HEK293 (cell line): ENCODE data around the gene TLCD3B.
A peak's percentile ranks its signal among the peaks of the same experiment; 100 is the strongest.

Experiments used
- EGR2 ChIP-seq: fragments of 450-650 bp; formaldehyde crosslinking; IDR thresholded peaks from 2 replicates; pipeline ENCODE4 v1.5.1; 2016; ENCODE audit warnings: low read depth, missing biosample characterization, missing genetic modification characterization
- GFI1B ChIP-seq: fragments of 450-650 bp; formaldehyde crosslinking; IDR thresholded peaks from 2 replicates; pipeline ENCODE4 v1.5.1; 2016; ENCODE audit warnings: missing biosample characterization, missing genetic modification characterization
- REPIN1 ChIP-seq: fragments of 450-650 bp; formaldehyde crosslinking; IDR thresholded peaks from 2 replicates; pipeline ENCODE4 v1.5.1; 2017; ENCODE audit warnings: missing biosample characterization, missing genetic modification characterization, low read depth
- SCRT2 ChIP-seq: fragments of 450-650 bp; formaldehyde crosslinking; IDR thresholded peaks from 2 replicates; pipeline ENCODE4 v1.5.1; 2016; ENCODE audit warnings: missing biosample characterization, missing genetic modification characterization
- SP2 ChIP-seq: fragments of 450-650 bp; formaldehyde crosslinking; IDR thresholded peaks from 2 replicates; pipeline ENCODE4 v1.5.1; 2016; ENCODE audit warnings: missing biosample characterization, missing genetic modification characterization
- ZBTB17 ChIP-seq: fragments of 450-650 bp; formaldehyde crosslinking; IDR thresholded peaks from 2 replicates; pipeline ENCODE4 v1.5.1; 2016; ENCODE audit warnings: missing biosample characterization, missing genetic modification characterization
- ZBTB26 ChIP-seq: fragments of 450-650 bp; formaldehyde crosslinking; optimal IDR thresholded peaks from 2 replicates; pipeline ENCODE3; 2016; ENCODE audit warnings: missing biosample characterization, mild to moderate bottlenecking, missing genetic modification characterization
- ZEB2 ChIP-seq: fragments of 450-650 bp; formaldehyde crosslinking; IDR thresholded peaks from 2 replicates; pipeline ENCODE4 v1.5.1; 2016; ENCODE audit warnings: missing biosample characterization, missing genetic modification characterization
- ZNF221 ChIP-seq: fragments of 450-650 bp; formaldehyde crosslinking; IDR thresholded peaks from 2 replicates; pipeline ENCODE4 v1.5.1; 2017; ENCODE audit warnings: missing biosample characterization, missing genetic modification characterization, borderline replicate concordance
- ZNF239 ChIP-seq: fragments of 450-650 bp; formaldehyde crosslinking; IDR thresholded peaks from 2 replicates; pipeline ENCODE4 v1.5.1; 2016; ENCODE audit warnings: missing biosample characterization, missing genetic modification characterization
- ZNF280C ChIP-seq: fragments of 450-650 bp; formaldehyde crosslinking; IDR thresholded peaks from 2 replicates; pipeline ENCODE4 v1.5.1; 2016; ENCODE audit warnings: missing biosample characterization, missing genetic modification characterization
- ZNF350 ChIP-seq: fragments of 450-650 bp; formaldehyde crosslinking; IDR thresholded peaks from 2 replicates; pipeline ENCODE4 v1.5.0; 2017; ENCODE audit warnings: missing biosample characterization, mild to moderate bottlenecking, missing genetic modification characterization
- ZNF354C ChIP-seq: fragments of 450-650 bp; formaldehyde crosslinking; IDR thresholded peaks from 2 replicates; pipeline ENCODE4 v1.5.1; 2016; ENCODE audit warnings: missing biosample characterization, missing genetic modification characterization, low read depth, borderline replicate concordance
- ZNF391 ChIP-seq: fragments of 450-650 bp; formaldehyde crosslinking; IDR thresholded peaks from 2 replicates; pipeline ENCODE4 v1.5.1; 2016; ENCODE audit warnings: low read depth, missing biosample characterization, missing genetic modification characterization, borderline replicate concordance
- ZNF398 ChIP-seq: fragments of 450-650 bp; formaldehyde crosslinking; IDR thresholded peaks from 2 replicates; pipeline ENCODE4 v1.5.1; 2017; ENCODE audit warnings: missing biosample characterization, missing genetic modification characterization
- ZNF571 ChIP-seq: fragments of 450-650 bp; formaldehyde crosslinking; IDR thresholded peaks from 2 replicates; pipeline ENCODE4 v1.5.0; 2017; ENCODE audit warnings: missing biosample characterization, missing genetic modification characterization
- ZNF585B ChIP-seq: fragments of 450-650 bp; formaldehyde crosslinking; IDR thresholded peaks from 2 replicates; pipeline ENCODE4 v1.5.1; 2016; ENCODE audit warnings: missing biosample characterization, missing genetic modification characterization
- ZNF624 ChIP-seq: fragments of 450-650 bp; formaldehyde crosslinking; IDR thresholded peaks from 2 replicates; pipeline ENCODE4 v1.5.1; 2017; ENCODE audit warnings: missing biosample characterization, missing genetic modification characterization
- ZNF707 ChIP-seq: fragments of 450-650 bp; formaldehyde crosslinking; IDR thresholded peaks from 2 replicates; pipeline ENCODE4 v1.5.1; 2016; ENCODE audit warnings: missing biosample characterization, missing genetic modification characterization
- ZNF791 ChIP-seq: fragments of 450-650 bp; formaldehyde crosslinking; IDR thresholded peaks from 2 replicates; pipeline ENCODE4 v1.5.1; 2016; ENCODE audit warnings: missing biosample characterization, missing genetic modification characterization
- ZSCAN18 ChIP-seq: fragments of 450-650 bp; formaldehyde crosslinking; IDR thresholded peaks from 2 replicates; pipeline ENCODE4 v1.5.1; 2016; ENCODE audit warnings: missing biosample characterization, missing genetic modification characterization
- ZSCAN30 ChIP-seq: fragments of 450-650 bp; IDR thresholded peaks from 2 replicates; pipeline ENCODE4 v1.5.1; 2018; ENCODE audit warnings: missing biosample characterization, mild to moderate bottlenecking, missing genetic modification characterization, moderate library complexity
- TF ChIP-seq, protein P1 (sequence below): fragments of 450-650 bp; formaldehyde crosslinking; IDR thresholded peaks from 2 replicates; pipeline ENCODE4 v1.5.1; 2017; ENCODE audit warnings: missing biosample characterization, missing genetic modification characterization
- TF ChIP-seq, protein P2 (sequence below): fragments of 450-650 bp; formaldehyde crosslinking; IDR thresholded peaks from 2 replicates; pipeline ENCODE4 v1.5.1; 2016; ENCODE audit warnings: missing biosample characterization, missing genetic modification characterization
- TF ChIP-seq, protein P3 (sequence below): fragments of 450-650 bp; formaldehyde crosslinking; IDR thresholded peaks from 2 replicates; pipeline ENCODE4 v1.5.1; 2016; ENCODE audit warnings: missing biosample characterization, missing genetic modification characterization

TLCD3B gene

DNA sequence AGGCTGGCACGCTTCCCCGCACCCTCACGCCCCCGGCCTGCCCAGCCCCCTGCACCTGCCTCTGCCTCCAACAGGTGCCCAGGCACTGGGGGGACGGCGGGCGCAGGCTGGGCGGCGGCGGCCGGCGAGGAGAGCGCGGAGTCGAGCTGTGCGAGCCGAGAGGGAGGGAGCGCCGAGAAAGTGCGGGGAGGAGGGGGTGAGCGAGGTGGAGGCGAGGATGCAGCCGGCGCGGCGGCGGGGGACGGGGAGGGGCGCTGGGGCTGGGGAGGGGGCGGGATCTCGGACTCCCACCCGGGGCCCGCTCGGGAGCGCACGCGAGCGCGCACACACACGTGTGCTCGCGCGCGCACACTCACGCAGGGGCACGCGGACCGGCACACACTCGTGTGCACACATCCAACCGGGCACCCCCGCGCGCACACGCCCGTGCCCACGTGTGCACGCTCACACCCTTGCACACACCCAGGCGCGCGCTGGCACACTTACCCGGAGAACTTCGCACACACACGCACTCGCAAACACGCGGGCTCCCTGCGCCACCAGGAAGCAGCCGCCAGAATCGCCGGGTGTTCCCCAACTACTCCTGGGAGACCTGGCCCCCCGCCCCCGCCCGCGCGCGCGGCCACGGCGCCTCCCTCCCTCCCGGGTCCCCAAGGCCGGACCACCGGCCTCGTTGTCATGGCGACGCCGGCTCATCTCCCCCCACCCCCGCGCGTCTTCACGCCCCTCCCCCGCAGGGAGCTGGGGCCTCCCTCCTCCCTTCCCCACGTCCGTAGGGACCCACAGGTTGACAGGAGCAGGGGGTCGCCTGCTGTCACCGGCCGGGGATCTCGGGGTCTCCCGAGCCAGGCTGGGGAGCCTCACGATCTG, 20.0 kb downstream of the TLCD3B start, which contains the start of gene DOC2A (continued):
- no peak for TF ChIP-seq ZNF280C (tag by site-specific recombination)
- TF ChIP-seq ZNF571 = no peak
- TF ChIP-seq ZBTB26 (tag by site-specific recombination) = peak; percentile 100
- no peak for TF ChIP-seq ZNF624 (tag by site-specific recombination)
- TF ChIP-seq ZNF354C = no peak
- no peak for TF ChIP-seq REPIN1 (tag by site-specific recombination)
- TF ChIP-seq, protein P1, sequence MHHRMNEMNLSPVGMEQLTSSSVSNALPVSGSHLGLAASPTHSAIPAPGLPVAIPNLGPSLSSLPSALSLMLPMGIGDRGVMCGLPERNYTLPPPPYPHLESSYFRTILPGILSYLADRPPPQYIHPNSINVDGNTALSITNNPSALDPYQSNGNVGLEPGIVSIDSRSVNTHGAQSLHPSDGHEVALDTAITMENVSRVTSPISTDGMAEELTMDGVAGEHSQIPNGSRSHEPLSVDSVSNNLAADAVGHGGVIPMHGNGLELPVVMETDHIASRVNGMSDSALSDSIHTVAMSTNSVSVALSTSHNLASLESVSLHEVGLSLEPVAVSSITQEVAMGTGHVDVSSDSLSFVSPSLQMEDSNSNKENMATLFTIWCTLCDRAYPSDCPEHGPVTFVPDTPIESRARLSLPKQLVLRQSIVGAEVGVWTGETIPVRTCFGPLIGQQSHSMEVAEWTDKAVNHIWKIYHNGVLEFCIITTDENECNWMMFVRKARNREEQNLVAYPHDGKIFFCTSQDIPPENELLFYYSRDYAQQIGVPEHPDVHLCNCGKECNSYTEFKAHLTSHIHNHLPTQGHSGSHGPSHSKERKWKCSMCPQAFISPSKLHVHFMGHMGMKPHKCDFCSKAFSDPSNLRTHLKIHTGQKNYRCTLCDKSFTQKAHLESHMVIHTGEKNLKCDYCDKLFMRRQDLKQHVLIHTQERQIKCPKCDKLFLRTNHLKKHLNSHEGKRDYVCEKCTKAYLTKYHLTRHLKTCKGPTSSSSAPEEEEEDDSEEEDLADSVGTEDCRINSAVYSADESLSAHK (tag by site-specific recombination) = no peak
- TF ChIP-seq ZNF239 (tag by site-specific recombination) = no peak
- no peak for TF ChIP-seq ZNF791 (tag by site-specific recombination)
- TF ChIP-seq ZSCAN30 (tag by site-specific recombination) = no peak
- peak; percentile 96 for TF ChIP-seq ZNF398
- peak; percentile 99 for TF ChIP-seq ZBTB17 (tag by site-specific recombination)
- no peak for TF ChIP-seq ZNF707 (tag by site-specific recombination)
- TF ChIP-seq ZNF350 (tag by site-specific recombination) = no peak
- TF ChIP-seq, protein P2, sequence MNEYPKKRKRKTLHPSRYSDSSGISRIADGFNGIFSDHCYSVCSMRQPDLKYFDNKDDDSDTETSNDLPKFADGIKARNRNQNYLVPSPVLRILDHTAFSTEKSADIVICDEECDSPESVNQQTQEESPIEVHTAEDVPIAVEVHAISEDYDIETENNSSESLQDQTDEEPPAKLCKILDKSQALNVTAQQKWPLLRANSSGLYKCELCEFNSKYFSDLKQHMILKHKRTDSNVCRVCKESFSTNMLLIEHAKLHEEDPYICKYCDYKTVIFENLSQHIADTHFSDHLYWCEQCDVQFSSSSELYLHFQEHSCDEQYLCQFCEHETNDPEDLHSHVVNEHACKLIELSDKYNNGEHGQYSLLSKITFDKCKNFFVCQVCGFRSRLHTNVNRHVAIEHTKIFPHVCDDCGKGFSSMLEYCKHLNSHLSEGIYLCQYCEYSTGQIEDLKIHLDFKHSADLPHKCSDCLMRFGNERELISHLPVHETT (tag by site-specific recombination) = no peak
- no peak for TF ChIP-seq ZNF221 (tag by site-specific recombination)
- TF ChIP-seq, protein P3, sequence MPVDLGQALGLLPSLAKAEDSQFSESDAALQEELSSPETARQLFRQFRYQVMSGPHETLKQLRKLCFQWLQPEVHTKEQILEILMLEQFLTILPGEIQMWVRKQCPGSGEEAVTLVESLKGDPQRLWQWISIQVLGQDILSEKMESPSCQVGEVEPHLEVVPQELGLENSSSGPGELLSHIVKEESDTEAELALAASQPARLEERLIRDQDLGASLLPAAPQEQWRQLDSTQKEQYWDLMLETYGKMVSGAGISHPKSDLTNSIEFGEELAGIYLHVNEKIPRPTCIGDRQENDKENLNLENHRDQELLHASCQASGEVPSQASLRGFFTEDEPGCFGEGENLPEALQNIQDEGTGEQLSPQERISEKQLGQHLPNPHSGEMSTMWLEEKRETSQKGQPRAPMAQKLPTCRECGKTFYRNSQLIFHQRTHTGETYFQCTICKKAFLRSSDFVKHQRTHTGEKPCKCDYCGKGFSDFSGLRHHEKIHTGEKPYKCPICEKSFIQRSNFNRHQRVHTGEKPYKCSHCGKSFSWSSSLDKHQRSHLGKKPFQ (tag by site-specific recombination) = peak; percentile 91
- 0 out of 2 replicates have a peak, but pooled peaks have one; percentile 17 for TF ChIP-seq ZEB2
- no peak for TF ChIP-seq GFI1B (tag by site-specific recombination)
- TF ChIP-seq EGR2 (tag by site-specific recombination) = peak; percentile 27; the same call in 1 of the 2 replicates
- TF ChIP-seq SCRT2 = peak; percentile 98
- peak; percentile 15; the same call in 1 of the 2 replicates for TF ChIP-seq SP2 (tag by site-specific recombination)
- no peak for TF ChIP-seq ZSCAN18 (tag by site-specific recombination)
- no peak for TF ChIP-seq ZNF391
- TF ChIP-seq ZNF585B = no peak
